Measurements from ENCODE around the gene SUPT6H.
"Not testable (repeated sequence)": the region's sequence is repeated elsewhere in the genome, so short reads cannot be mapped to it uniquely, and the experiment has no call there.

The SUPT6H gene

GRCh38 chr17:28655160-28655559 lies 6.8 kb upstream of the SUPT6H start:
- no peak for DNase-seq

- DNase-seq = no peak
These were observed 4.2 kb upstream of the SUPT6H start for GRCh38 chr17:28657756-28658155.

GRCh38 chr17:28658342-28658741 lies 3.7 kb upstream of the SUPT6H start:
- DNase-seq = not testable (repeated sequence)

GRCh38 chr17:28658766-28659496 lies 3.1 kb upstream of the SUPT6H start:
- not testable (repeated sequence) for DNase-seq

GRCh38 chr17:28659497-28659881 lies 2.5 kb upstream of the SUPT6H start:
- not testable (repeated sequence) for DNase-seq

- no peak for DNase-seq
These were observed 473 bp downstream of the SUPT6H start for GRCh38 chr17:28662527-28662829.

GRCh38 chr17:28663723-28664122 lies 1.7 kb downstream of the SUPT6H start:
- no peak for DNase-seq

- DNase-seq = no peak
These were observed 4.0 kb downstream of the SUPT6H start for GRCh38 chr17:28665994-28666393.

- DNase-seq = no peak
These were observed 5.9 kb downstream of the SUPT6H start for GRCh38 chr17:28667870-28668269.

GRCh38 chr17:28669918-28670317 lies 7.9 kb downstream of the SUPT6H start:
- no peak for DNase-seq

- DNase-seq = no peak
These were observed 13.5 kb downstream of the SUPT6H start for GRCh38 chr17:28675490-28675889.

GRCh38 chr17:28675980-28676379 lies 14.0 kb downstream of the SUPT6H start:
- no peak for DNase-seq

- no peak for DNase-seq
These were observed 20.6 kb downstream of the SUPT6H start for GRCh38 chr17:28682655-28683054.

- no peak for DNase-seq
These were observed 23.0 kb downstream of the SUPT6H start for GRCh38 chr17:28684963-28685362.

- DNase-seq = no peak
These were observed 23.4 kb downstream of the SUPT6H start for GRCh38 chr17:28685366-28685765.

- DNase-seq = no peak
These were observed 24.3 kb downstream of the SUPT6H start for GRCh38 chr17:28686296-28686695.

GRCh38 chr17:28688481-28688880 lies 26.5 kb downstream of the SUPT6H start:
- no peak for DNase-seq

GRCh38 chr17:28689011-28689410 lies 27.0 kb downstream of the SUPT6H start:
- no peak for DNase-seq

GRCh38 chr17:28693869-28694268 lies 31.9 kb downstream of the SUPT6H start:
- DNase-seq = no peak

GRCh38 chr17:28698253-28698941 lies 36.4 kb downstream of the SUPT6H start:
- DNase-seq = no peak

- no peak for DNase-seq
These were observed 38.3 kb downstream of the SUPT6H start for GRCh38 chr17:28700278-28700677.

- no peak for DNase-seq
These were observed 39.0 kb downstream of the SUPT6H start for GRCh38 chr17:28700830-28701492.

- no peak for DNase-seq
These were observed 40.2 kb downstream of the SUPT6H start for GRCh38 chr17:28702026-28702751.

GRCh38 chr17:28702752-28703150 lies 40.7 kb downstream of the SUPT6H start:
- no peak for DNase-seq
